HG02938 (cell line): ENCODE data around the gene GMDS.

ENCODE experiments used
- ATAC-seq: cut with Tn5 transposase; IDR thresholded peaks from one replicate; pipeline ENCODE4 v1.9.1; 2021; ENCODE audit warnings: mild to moderate bottlenecking, moderate library complexity; ENCODE audit not compliant: unreplicated experiment

GMDS gene

GRCh38 chr6:1735239-1735803 lies 510.1 kb downstream of the GMDS start:
- no peak for ATAC-seq

GRCh38 chr6:1730882-1731281 lies 514.5 kb downstream of the GMDS start:
- no peak for ATAC-seq

- no peak for ATAC-seq
Measured at GRCh38 chr6:1729750-1730140, 515.7 kb downstream of the GMDS start.

GRCh38 chr6:1729133-1729749 lies 516.2 kb downstream of the GMDS start:
- no peak for ATAC-seq

GRCh38 chr6:1726341-1726768 lies 519.0 kb downstream of the GMDS start:
- ATAC-seq: no peak

- ATAC-seq: no peak
Measured at GRCh38 chr6:1724616-1725015, 520.8 kb downstream of the GMDS start.

GRCh38 chr6:1724124-1724523 lies 521.3 kb downstream of the GMDS start:
- ATAC-seq: no peak

GRCh38 chr6:1722801-1723200 lies 522.6 kb downstream of the GMDS start:
- ATAC-seq: no peak

GRCh38 chr6:1720620-1721322 lies 524.6 kb downstream of the GMDS start:
- no peak for ATAC-seq

GRCh38 chr6:1719922-1720321 lies 525.5 kb downstream of the GMDS start:
- ATAC-seq: no peak

- no peak for ATAC-seq
Measured at GRCh38 chr6:1716868-1717267, 528.5 kb downstream of the GMDS start.

- no peak for ATAC-seq
Measured at GRCh38 chr6:1716396-1716795, 529.0 kb downstream of the GMDS start.

- no peak for ATAC-seq
Measured at GRCh38 chr6:1715336-1715735, 530.1 kb downstream of the GMDS start.

- ATAC-seq: no peak
Measured at GRCh38 chr6:1714654-1715053, 530.8 kb downstream of the GMDS start.

GRCh38 chr6:1713016-1713600 lies 532.3 kb downstream of the GMDS start:
- ATAC-seq: no peak

- no peak for ATAC-seq
Measured at GRCh38 chr6:1712451-1712850, 533.0 kb downstream of the GMDS start.

GRCh38 chr6:1711136-1711535 lies 534.3 kb downstream of the GMDS start:
- no peak for ATAC-seq

GRCh38 chr6:1709234-1709641 lies 536.2 kb downstream of the GMDS start:
- ATAC-seq: no peak

- ATAC-seq: no peak
Measured at GRCh38 chr6:1708820-1709219, 536.6 kb downstream of the GMDS start.

- ATAC-seq: no peak
Measured at GRCh38 chr6:1708122-1708521, 537.3 kb downstream of the GMDS start.

GRCh38 chr6:1705630-1706029 lies 539.8 kb downstream of the GMDS start:
- no peak for ATAC-seq

- ATAC-seq: no peak
Measured at GRCh38 chr6:1705183-1705582, 540.2 kb downstream of the GMDS start.
